GM06990 (cell line): ENCODE measurements around the gene MYO5B.

Experiments
- DNase-seq: peaks from one replicate; pipeline ENCODE4 v3.0.0-alpha.2; 2011; ENCODE audit not compliant: insufficient read length; ENCODE audit errors: extremely low read depth
- H3K27me3 ChIP-seq: replicated peaks from 2 replicates; pipeline ENCODE4 v1.6.0; 2011; ENCODE audit warnings: low read length; ENCODE audit not compliant: control insufficient read depth, insufficient read depth
- H3K36me3 ChIP-seq: 2 replicates; pipeline ENCODE4 v1.5.1; 2011; ENCODE audit warnings: low read length; ENCODE audit not compliant: control insufficient read depth, insufficient read depth
- H3K4me3 ChIP-seq: replicated peaks from 2 replicates; pipeline ENCODE4 v1.5.1; 2011; ENCODE audit warnings: low read depth, mild to moderate bottlenecking, control low read depth, low read length
- CTCF ChIP-seq: IDR thresholded peaks from 2 replicates; pipeline ENCODE4 v1.5.1; 2011; ENCODE audit warnings: low read length, control low read depth, mild to moderate bottlenecking, inconsistent platforms; ENCODE audit not compliant: insufficient read depth, poor library complexity, severe bottlenecking

Gene MYO5B

GRCh38 chr18:50065039-50065438, 129.9 kb downstream of the MYO5B start:
- no peak for DNase-seq
- Histone ChIP-seq H3K4me3 (no peak overlapping the region), H3K27me3 (no peaks in the 10 kb centered on the region; the same call in 1 of the 2 replicates), H3K36me3 (no peaks in the 10 kb centered on the region)
- no peak for TF ChIP-seq CTCF

DNA sequence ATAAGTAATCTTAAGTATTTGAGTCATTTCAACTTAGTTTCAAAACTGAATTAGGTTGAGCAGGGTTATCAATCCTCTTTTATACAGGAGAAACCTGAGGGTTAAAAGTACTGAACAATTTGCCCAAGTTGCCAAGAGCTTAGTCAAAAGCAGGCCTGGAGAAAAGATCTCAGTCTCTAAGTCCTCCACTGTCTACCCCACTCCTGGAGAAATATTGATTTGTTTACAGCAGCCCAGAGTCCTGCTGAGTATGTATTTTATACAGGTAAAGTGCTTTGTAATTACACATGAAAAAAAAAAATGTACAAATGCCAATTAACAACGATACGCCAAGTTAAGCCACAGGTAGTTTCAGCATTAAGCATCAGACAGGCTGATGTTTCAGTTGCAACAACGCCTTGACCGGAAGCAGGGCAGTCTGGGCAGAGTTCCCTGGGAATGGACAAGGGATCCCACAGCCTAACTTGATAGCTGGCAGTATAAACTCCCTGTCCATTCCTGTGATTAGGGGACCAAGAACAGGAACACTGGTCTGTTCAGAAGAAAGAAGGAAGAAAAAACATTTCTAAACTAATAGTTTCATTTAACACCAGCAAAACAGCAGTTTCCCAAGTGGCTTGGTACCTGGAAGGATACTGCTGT, 132.9 kb downstream of the MYO5B start:
- no peak for TF ChIP-seq CTCF
- no peak for DNase-seq

GRCh38 chr18:50060822-50061221, 134.1 kb downstream of the MYO5B start:
- H3K4me3 ChIP-seq, result no peak overlapping the region
- no peak for DNase-seq
- no peaks in the 10 kb centered on the region; the same call in none of the 2 replicates for H3K27me3 ChIP-seq
- H3K36me3 ChIP-seq, result no peaks in the 10 kb centered on the region
- TF ChIP-seq CTCF, result no peak

More for the DNA sequence above, 132.9 kb downstream of the MYO5B start:
- Histone ChIP-seq H3K4me3 (no peak overlapping the region), H3K36me3 (no peaks in the 10 kb centered on the region), H3K27me3 (no peaks in the 10 kb centered on the region; the same call in 1 of the 2 replicates)

- Histone ChIP-seq H3K27me3 (no peaks in the 10 kb centered on the region; the same call in none of the 2 replicates), H3K4me3 (no peak overlapping the region), H3K36me3 (no peaks in the 10 kb centered on the region)
- no peak for DNase-seq
- no peak for TF ChIP-seq CTCF
Observed at GRCh38 chr18:50058731-50059130, 136.2 kb downstream of the MYO5B start.

DNA sequence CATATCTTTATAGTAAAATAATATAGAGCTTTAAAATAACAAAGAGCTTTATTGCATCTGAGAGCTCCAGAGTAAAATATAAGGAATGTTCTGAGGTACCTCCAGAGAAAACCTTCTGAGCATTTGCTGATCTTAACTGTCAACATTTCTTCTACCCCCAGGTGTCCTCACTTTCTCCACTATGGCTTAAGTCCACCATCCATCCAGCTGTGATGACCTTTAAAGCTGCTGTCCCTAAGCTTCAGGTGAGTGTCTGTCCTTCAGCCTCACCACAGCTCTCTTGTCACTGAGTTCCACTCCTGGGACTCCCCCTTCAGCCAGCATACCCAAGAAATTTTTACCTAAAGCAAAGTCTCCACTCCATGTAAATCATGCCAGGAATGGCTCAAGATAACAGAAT, 137.9 kb downstream of the MYO5B start:
- Histone ChIP-seq H3K36me3 (no peaks in the 10 kb centered on the region), H3K4me3 (no peak overlapping the region), H3K27me3 (no peaks in the 10 kb centered on the region; the same call in none of the 2 replicates)
- no peak for TF ChIP-seq CTCF
- DNase-seq, result no peak
